Omental fat pad (tissue), 4 donors: ENCODE data around the gene MMP19. TPM values are rescaled to one million over a fixed set of nuclear protein-coding genes. Genes with fewer than 3 reads are reported as not detected.
A peak's percentile ranks its signal among the peaks of the same experiment; 100 is the strongest.
"Not testable (repeated sequence)": the region's sequence is repeated elsewhere in the genome, so short reads cannot be mapped to it uniquely, and the experiment has no call there.

Experiments
- ATAC-seq: fragments of 150-250 bp; one replicate; pipeline ENCODE4 v1.9.1; 2016; ENCODE audit warnings: mild to moderate bottlenecking, moderate library complexity; ENCODE audit not compliant: low FRiP score
- DNase-seq: peaks from one replicate; pipeline ENCODE4 v3.0.0-alpha.2; 2019; ENCODE audit warnings: low spot score
- total RNA-seq, 4 donors: library from RNA; depleted of rRNA; stranded (reverse); fragments of >200 nt; gene quantifications; one replicate each; pipeline ENCODE4 v1.1.0, GENCODE V29; 2016
- TF ChIP-seq, protein P1 (sequence below), 3 donors: fragments of 450-650 bp; IDR thresholded peaks; one replicate each; pipeline ENCODE4 v1.5.1; 2016 to 2017; ENCODE audit warnings: antibody characterized with exemption in 3 of 3, mild to moderate bottlenecking in 3 of 3, moderate library complexity in 2 of 3

The MMP19 gene, protein sequence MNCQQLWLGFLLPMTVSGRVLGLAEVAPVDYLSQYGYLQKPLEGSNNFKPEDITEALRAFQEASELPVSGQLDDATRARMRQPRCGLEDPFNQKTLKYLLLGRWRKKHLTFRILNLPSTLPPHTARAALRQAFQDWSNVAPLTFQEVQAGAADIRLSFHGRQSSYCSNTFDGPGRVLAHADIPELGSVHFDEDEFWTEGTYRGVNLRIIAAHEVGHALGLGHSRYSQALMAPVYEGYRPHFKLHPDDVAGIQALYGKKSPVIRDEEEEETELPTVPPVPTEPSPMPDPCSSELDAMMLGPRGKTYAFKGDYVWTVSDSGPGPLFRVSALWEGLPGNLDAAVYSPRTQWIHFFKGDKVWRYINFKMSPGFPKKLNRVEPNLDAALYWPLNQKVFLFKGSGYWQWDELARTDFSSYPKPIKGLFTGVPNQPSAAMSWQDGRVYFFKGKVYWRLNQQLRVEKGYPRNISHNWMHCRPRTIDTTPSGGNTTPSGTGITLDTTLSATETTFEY
- 100 to 1,000 TPM in 3 of 4 donors, 10 to 100 TPM in 1; 35.0 to 616 (median 308) TPM for total RNA-seq

DNA sequence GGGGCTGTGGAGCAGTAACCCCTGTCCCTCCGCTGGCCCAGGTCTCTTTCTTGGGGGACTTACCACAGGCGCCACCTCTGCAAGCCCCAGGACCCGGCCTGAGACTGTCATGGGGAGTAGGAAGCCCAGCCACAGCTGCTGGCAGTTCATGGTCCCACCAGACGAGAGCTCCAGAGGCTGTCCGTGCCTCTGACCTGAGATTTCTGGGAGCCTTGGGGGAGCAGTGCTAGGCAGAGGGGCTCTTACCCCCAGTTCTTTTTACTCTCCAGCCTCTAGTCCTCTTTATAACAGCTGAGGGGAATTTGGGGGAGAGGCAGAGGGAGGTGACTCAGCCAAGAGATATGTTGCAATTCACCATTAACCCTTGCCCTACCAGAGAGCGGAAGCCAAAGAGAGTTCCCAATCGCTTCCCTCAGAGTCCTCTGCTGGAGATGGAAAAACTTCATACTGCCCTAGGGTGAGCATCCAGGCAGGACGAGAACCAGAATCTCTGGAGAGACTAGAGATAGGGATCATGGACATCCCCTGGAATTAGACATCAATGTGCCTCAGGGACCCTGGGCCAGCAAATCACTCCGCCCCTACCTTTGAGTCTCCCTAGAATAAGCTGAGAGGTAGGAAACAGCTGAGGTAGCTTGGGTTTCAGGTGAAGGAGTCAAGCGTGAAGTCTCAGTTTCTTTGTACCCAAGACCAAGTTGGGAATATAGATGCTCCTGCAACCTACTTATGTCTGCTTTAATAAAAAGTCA is at the start of gene MMP19:
MMP19 (minus strand) TSS at position 256 of the 749 bp plus-strand sequence; CDS start at position 150, 106 bp downstream.
- DNase-seq (peak; percentile 29), ATAC-seq (peak; percentile 68)
- TF ChIP-seq, protein P1, sequence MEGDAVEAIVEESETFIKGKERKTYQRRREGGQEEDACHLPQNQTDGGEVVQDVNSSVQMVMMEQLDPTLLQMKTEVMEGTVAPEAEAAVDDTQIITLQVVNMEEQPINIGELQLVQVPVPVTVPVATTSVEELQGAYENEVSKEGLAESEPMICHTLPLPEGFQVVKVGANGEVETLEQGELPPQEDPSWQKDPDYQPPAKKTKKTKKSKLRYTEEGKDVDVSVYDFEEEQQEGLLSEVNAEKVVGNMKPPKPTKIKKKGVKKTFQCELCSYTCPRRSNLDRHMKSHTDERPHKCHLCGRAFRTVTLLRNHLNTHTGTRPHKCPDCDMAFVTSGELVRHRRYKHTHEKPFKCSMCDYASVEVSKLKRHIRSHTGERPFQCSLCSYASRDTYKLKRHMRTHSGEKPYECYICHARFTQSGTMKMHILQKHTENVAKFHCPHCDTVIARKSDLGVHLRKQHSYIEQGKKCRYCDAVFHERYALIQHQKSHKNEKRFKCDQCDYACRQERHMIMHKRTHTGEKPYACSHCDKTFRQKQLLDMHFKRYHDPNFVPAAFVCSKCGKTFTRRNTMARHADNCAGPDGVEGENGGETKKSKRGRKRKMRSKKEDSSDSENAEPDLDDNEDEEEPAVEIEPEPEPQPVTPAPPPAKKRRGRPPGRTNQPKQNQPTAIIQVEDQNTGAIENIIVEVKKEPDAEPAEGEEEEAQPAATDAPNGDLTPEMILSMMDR (IDR thresholded peaks at IDR 0.05) = no peak

GRCh38 chr12:55891310-55891709 is 48.6 kb upstream of the MMP19 start:
- no peak for ATAC-seq
- TF ChIP-seq, protein P1 (IDR thresholded peaks at IDR 0.05) = no peak
- DNase-seq = no peak

GRCh38 chr12:55885113-55885512 is 42.4 kb upstream of the MMP19 start:
- ATAC-seq (no peak), DNase-seq (no peak)
- TF ChIP-seq, protein P1 (IDR thresholded peaks at IDR 0.05) = no peak

- ATAC-seq (no peak), DNase-seq (no peak)
- TF ChIP-seq, protein P1 (IDR thresholded peaks at IDR 0.05) = no peak
Observed at GRCh38 chr12:55877824-55878223, 35.1 kb upstream of the MMP19 start.

DNA sequence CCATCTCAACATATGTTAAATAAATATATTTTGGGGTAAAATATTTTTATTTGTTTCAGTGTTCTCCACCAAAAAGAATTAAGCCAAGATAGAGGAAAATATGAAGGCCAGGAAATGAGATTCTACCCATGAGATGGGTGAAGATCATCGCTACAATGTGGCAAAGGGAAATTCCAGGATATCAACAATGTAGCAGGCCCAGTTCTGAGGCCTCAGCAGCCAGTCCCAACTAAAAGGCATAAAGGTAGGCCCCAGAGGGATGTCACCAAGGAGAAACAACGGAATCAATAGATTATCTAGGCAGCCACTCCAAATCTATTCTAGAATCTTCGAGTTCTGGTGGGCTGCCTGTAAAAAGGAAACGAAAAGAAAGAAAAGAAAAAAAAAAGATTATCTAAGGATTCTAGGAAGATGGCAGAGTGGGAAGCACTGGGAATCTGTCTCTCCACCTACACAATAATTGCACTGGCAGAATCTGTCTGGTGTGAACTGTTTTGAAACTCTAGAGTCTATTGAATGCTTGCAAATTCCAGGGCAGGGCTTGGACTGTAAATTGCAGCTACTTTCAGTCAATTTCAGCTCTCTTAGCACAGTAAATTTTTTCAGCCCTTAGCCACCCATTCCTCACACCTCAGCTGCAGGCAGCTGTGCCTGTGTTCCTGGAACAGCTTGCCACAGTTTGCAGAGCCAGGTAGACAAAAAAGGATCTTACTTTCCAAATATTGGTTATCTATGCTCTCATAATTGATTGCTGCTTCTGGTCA is 33.1 kb upstream of the MMP19 start:
- ATAC-seq = no peak

GRCh38 chr12:55874443-55874842 is 31.7 kb upstream of the MMP19 start:
- no peak for DNase-seq
- no peak for ATAC-seq
- TF ChIP-seq, protein P1 (IDR thresholded peaks at IDR 0.05) = no peak

More for the DNA sequence above, 33.1 kb upstream of the MMP19 start:
- TF ChIP-seq, protein P1 (IDR thresholded peaks at IDR 0.05) = no peak
- DNase-seq = no peak

DNA sequence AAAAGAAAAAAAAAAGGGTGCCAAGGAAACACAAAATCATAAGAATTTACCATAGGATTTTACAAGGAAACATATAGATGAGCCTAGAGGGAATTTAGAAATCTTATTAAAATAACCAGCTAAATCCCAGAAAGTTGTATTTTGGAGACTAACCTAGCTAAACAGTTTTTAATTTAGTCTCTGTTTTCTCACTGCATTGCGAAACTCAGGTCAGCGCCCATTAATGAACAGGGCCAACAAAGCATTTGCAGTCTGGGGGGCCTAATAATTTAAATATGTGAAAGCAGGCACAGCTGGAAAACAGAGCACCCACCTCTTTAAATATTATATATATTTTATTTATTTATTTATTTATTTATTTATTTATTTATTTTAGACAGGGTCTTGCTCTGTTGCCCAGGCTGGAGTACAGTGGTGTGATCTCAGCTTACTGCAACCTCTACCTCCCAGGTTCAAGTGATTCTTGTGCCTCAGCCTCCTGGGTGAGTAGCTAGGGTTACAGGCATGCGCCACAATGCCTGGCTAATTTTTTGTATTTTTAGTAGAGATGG is 23.8 kb upstream of the MMP19 start:
- not testable (repeated sequence) for DNase-seq, ATAC-seq
